Right forelimb (tissue), 1 donor: Measurements from ENCODE around the gene DTWD2.
"Not testable (repeated sequence)": the region's sequence is repeated elsewhere in the genome, so short reads cannot be mapped to it uniquely, and the experiment has no call there.

Experiments used
- DNase-seq: peaks from one replicate; pipeline ENCODE4 v3.0.0-alpha.2; 2018

DTWD2 gene

DNA sequence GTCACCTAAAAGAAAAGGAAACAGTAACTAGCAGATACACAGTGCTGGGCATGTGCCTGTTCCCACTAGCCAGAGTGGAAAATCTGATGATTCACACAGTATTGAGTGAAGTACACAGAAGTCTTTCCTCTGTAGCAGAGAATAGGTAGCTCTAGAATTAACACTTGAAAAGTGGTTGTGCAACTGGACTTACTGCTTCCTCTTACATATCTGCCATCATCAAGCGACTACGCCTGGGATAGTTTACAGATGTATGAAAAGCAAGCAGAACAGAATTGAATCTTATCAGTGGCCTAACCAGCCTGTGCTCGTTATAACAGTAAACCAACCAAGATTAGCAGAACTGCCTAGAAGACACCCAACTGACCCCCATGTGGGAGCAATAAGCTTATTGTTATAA is 130.6 kb downstream of the DTWD2 start:
- DNase-seq: no peak

GRCh38 chr5:118854819-118855218 is 133.5 kb downstream of the DTWD2 start:
- no peak for DNase-seq

- DNase-seq: not testable (repeated sequence)
Measured at GRCh38 chr5:118851785-118852184, 136.6 kb downstream of the DTWD2 start.

DNA sequence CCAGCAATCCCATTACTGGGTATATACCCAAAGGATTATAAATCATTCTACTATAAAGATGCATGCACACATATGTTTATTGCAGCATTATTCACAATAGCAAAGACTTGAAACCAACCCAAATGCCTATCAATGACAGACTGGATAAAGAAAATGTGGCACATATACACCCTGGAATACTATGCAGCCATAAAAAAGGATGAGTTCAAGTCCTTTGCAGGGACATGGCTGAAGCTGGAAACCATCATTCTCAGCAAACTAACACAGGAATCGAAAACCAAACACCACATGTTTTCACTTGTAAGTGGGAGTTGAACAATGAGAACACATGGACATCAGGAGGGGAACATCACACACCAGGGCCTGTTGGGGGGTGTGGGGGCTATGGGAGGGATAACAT is 138.8 kb downstream of the DTWD2 start:
- DNase-seq: not testable (repeated sequence)

DNA sequence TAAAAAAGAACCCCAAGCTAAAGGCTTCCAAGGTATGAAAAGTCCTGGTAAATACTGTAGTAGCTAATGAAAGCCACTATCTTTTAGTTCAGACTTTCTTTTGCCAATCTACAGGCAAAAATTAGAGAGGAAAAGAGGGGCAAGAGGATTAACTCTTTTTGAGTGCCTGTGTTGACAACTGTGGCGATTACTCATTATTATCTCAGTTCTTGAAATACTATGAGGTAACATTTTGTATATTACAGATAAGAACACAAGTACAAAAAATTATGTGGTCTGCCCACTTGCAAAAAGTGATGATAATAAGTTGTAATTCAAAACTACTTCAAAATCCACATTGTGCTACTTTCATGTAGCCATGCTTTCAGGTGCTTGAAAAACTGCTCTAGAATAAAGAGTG is 144.0 kb downstream of the DTWD2 start:
- DNase-seq: no peak

- DNase-seq: no peak
Measured at GRCh38 chr5:118834710-118835109, 153.6 kb downstream of the DTWD2 start.

DNA sequence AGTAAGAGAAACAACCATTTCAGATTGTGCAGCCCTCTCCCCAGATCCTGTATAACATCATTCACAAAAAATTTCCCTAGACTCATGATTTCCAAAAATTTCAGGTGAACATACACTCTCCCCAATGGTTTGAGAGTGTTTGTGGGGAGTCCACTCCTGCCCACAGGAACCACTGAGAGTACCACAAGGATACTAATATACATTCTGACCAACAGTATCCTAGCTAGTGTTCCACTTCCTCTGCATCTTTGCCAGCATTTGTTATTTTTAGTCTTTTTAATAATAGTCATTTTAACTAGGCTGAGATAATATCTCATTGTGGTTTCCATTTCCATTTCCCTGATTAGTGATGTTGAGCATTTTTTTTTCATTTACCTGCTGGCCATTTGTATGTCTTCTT is 155.4 kb downstream of the DTWD2 start:
- DNase-seq: no peak

DNA sequence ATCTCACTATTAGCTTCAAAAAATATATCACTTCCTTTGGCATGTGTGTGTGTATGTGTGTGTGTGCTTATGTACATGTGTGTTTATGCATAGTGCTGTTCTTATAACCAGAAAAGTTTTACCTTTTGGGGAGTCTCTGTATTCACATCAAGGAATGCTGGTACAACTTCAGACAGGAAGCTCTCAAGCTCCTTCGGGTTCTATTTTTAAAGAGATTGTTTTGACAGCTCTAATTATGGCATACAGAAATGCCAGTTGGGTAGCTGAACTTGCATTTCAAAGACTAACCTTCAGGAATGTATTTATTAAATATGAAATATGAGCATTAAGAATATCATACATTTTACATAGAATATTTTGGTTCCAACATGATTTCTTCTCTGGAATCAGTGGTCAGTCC is 163.1 kb downstream of the DTWD2 start:
- DNase-seq: no peak

- no peak for DNase-seq
Measured at GRCh38 chr5:118818604-118819003, 169.7 kb downstream of the DTWD2 start.

- DNase-seq: no peak
Measured at GRCh38 chr5:118808441-118808840, 179.9 kb downstream of the DTWD2 start.

GRCh38 chr5:118806571-118806970 is 181.8 kb downstream of the DTWD2 start:
- no peak for DNase-seq

DNA sequence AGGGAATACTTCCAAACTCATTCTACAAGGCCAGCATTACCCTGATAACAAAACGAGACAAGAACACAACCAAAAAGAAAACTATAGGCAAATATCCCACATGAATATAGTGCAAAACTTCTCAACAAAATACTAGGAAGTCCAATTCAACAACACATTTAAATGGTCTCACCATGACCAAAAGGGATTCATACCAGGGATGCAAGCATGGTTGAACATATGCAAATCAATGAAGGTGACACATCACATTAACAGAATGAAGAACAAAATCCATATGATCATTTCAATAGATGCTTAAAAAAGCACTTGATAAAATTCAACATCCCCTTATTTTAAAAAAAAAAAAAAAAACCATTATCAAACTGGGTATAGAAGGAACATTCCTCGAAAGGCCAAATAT is 186.0 kb downstream of the DTWD2 start:
- no peak for DNase-seq

GRCh38 chr5:118796081-118796480 is 192.3 kb downstream of the DTWD2 start:
- DNase-seq: no peak

DNA sequence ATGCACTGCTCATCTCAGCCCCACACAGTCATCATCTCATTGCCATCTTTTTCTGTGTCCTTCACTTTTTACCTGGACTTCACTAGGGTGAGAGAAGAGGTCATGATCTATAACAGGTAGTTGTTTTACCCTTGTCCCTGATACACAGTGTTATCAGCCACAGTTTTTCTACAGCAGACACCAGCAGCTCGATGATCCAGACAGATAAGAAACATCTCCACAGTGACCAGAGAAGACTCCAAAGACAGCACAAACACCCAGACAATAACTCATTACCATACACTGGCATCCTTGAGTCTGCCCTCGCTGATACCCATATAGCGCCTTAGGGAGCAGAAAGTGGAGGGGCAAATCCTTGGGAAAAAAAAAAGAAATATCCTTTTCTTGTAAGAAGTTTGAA is 194.1 kb downstream of the DTWD2 start:
- no peak for DNase-seq

- no peak for DNase-seq
Measured at GRCh38 chr5:118793652-118794051, 194.7 kb downstream of the DTWD2 start.

GRCh38 chr5:118793091-118793490 is 195.3 kb downstream of the DTWD2 start:
- DNase-seq: no peak

DNA sequence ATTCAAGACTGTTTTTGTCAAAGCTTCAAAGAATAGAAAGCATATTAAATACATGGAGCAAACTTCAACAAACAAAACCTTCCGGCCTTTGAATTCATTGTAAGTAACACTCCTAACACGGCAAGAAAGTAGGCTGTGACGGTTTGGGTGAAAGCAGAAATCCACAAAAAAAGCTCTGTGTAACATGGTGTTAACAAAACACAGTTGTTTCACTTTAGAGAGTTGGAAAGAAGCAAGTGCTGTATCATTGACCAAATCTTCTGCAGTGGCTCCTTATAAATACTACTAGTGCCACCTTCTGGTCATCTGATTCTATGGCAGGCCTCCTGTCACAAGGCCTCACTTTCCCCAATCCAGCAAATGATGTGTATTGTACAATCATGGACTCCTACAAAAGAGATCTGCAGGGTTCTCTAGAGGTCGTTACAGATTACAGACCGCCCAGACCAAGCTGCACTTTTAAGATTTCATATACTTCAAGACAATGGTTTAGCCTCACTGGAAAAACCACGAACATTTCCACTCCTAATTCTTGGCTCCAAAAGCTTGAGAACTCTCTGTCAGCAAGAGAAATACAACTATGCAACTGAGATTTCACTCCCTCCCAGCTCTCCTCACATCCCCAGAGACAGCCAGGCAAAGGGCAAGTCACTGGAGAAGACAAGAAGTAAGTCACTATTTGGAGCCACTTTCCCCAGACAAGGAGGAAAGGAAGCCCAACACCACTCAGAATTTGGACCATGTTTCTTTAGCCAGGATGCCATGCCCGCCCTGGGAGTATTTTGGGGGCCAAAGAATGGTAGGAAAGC is 196.2 kb downstream of the DTWD2 start:
- peak; percentile 51 for DNase-seq

DNA sequence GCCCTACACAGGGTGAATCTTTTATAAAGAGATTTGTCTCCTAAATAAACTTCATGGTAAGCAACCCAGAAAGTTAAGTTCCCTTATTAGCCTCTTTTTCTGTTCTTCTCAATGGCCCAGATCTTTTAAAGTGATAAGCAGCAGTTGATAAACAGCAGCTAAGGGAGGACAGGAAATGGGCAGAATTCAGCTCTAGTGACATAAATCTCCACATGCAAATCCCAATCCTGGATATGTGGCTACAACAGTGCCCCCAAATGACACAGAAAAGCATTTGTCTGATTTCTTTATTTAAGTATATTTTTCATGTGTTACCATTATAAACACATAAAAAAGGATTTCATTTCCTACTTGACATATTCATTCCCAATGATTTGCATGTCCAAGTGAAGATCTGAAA is 199.0 kb downstream of the DTWD2 start:
- no peak for DNase-seq

GRCh38 chr5:118788351-118788750 is 200.0 kb downstream of the DTWD2 start:
- no peak for DNase-seq
